A549 (cell line): Measurements from ENCODE around the gene TMEM185B.

Source experiments
- ESRRA ChIP-seq: fragments of 150-350 bp; IDR thresholded peaks from 2 replicates; pipeline ENCODE4 v1.6.1; 2014; ENCODE audit warnings: mild to moderate bottlenecking, low read length, borderline replicate concordance
- POLR2A ChIP-seq: IDR thresholded peaks from 2 replicates; pipeline ENCODE4 v1.6.1; 2012; ENCODE audit warnings: mild to moderate bottlenecking, low read length
- SMC3 ChIP-seq: fragments of >200 bp; sonication (Bioruptor Twin); formaldehyde crosslinking; IDR thresholded peaks from 3 replicates; pipeline ENCODE4 v1.6.1; 2018; ENCODE audit warnings: inconsistent platforms
- TP53 ChIP-seq: fragments of 250-450 bp; sonication (Bioruptor Pico); IDR thresholded peaks from 2 replicates; pipeline ENCODE4 v1.5.0; 2021; ENCODE audit warnings: mild to moderate bottlenecking, moderate library complexity
- TF ChIP-seq, protein P1 (sequence below): fragments of >200 bp; sonication (Bioruptor Twin); formaldehyde crosslinking; IDR thresholded peaks from 3 replicates; pipeline ENCODE4 v1.5.1; 2016

DNA sequence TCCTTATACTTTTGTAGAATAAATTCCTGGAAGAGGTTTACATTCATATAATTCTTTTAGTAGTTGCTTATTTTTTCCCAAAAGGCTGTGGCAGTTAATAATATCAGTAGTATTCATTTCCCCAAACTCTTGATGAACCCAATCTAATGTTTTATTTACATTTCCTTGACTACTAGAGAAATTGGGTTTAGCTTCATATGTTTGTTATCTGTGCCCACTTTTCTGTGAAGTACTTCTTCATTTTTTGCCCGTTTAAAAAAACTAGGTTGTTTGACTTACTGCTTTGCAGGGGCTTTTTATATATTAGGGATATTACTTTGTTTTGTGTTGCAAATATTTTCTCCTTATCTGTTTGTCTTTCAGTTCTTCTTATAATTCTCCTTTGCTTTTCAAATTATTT lies 46.6 kb upstream of the TMEM185B start:
- TF ChIP-seq, protein P1, sequence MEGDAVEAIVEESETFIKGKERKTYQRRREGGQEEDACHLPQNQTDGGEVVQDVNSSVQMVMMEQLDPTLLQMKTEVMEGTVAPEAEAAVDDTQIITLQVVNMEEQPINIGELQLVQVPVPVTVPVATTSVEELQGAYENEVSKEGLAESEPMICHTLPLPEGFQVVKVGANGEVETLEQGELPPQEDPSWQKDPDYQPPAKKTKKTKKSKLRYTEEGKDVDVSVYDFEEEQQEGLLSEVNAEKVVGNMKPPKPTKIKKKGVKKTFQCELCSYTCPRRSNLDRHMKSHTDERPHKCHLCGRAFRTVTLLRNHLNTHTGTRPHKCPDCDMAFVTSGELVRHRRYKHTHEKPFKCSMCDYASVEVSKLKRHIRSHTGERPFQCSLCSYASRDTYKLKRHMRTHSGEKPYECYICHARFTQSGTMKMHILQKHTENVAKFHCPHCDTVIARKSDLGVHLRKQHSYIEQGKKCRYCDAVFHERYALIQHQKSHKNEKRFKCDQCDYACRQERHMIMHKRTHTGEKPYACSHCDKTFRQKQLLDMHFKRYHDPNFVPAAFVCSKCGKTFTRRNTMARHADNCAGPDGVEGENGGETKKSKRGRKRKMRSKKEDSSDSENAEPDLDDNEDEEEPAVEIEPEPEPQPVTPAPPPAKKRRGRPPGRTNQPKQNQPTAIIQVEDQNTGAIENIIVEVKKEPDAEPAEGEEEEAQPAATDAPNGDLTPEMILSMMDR: no peak
- no peak for TF ChIP-seq SMC3
- TF ChIP-seq POLR2A: no peak
- TF ChIP-seq TP53 (CRISPR knock-in tag): no peak
- no peak for TF ChIP-seq ESRRA
